ENCODE measurements around the gene SFMBT2. TPM values are rescaled to one million over a fixed set of nuclear protein-coding genes. Genes with fewer than 3 reads are reported as not detected.

SFMBT2 gene
- total and polyA plus RNA-seq, 2 of the 4 experiments (the other 2 are of a cell fraction) = 0.70 to 1.3 TPM

- POLR2A ChIA-PET (ENCODE audit: unreplicated experiment) = no interaction called here
- H3K9ac ChIP-seq (ENCODE audit: low read depth, low read length) = no peak overlapping the region
- TF ChIP-seq POLR2A (IDR thresholded peaks at IDR 0.05; ENCODE audit: low read depth, low read length) (no peak), CHD1 (IDR thresholded peaks at IDR 0.05; ENCODE audit: low read depth, low read length) (no peak), USF2 (IDR thresholded peaks at IDR 0.05; ENCODE audit: low read depth, low read length) (no peak), MXI1 (IDR thresholded peaks at IDR 0.05; ENCODE audit: borderline replicate concordance, low read depth, low read length) (no peak), BHLHE40 (IDR thresholded peaks at IDR 0.05; ENCODE audit: low read depth, low read length) (no peak), NFE2L2 (IDR thresholded peaks at IDR 0.05; ENCODE audit: low read depth, low read length) (no peak)
- in situ Hi-C loops (cut with MboI; ENCODE audit: low sequenced_read_pairs) (no loop called here), dilution Hi-C loops (cut with HindIII; ENCODE audit: low sequenced_read_pairs, unreplicated experiment) (no loop called here), intact Hi-C loops (cut with micrococcal nuclease) (no loop called here)
- H2BK120ac ChIP-seq (ENCODE audit: low read depth, low read length) = no peak overlapping the region
- no peaks in the 10 kb centered on the region for H3K79me1 ChIP-seq (ENCODE audit: low read depth in 1 of 2, low read length in 2 of 2)
- no peaks in the 10 kb centered on the region for H3K27me3 ChIP-seq (ENCODE audit: control insufficient read depth, insufficient read depth, low read length)
- H3K18ac ChIP-seq (ENCODE audit: low read depth, low read length) = no peak overlapping the region
- no peaks in the 10 kb centered on the region for H3K4me1 ChIP-seq (ENCODE audit: control insufficient read depth, insufficient read depth, low read length)
- H2AK9ac ChIP-seq (replicated peaks; ENCODE audit: low read depth, low read length, poor library complexity) = no peak overlapping the region
- no peak overlapping the region for H3K14ac ChIP-seq (replicated peaks; ENCODE audit: low read depth, low read length)
- H3K27ac ChIP-seq (ENCODE audit: insufficient read depth, low read length) = no peak overlapping the region
- no peak overlapping the region for H4K91ac ChIP-seq (ENCODE audit: insufficient read depth, low read depth, low read length)
- H3K4me3 ChIP-seq (ENCODE audit: insufficient read depth, low read depth, low read length) = no peak overlapping the region
- WGBS, 2 experiments (ENCODE audit: extremely low coverage in 2 of 2, insufficient read length in 1 of 2) = 77% methylated on average over 4 of the region's 15 CpGs; no CpG with 5 or more reads in 1 of the 2 experiments
- no peak overlapping the region for H4K5ac ChIP-seq (ENCODE audit: low read depth, low read length)
- no peaks in the 10 kb centered on the region for H3K9me1 ChIP-seq (ENCODE audit: insufficient read depth, low read length)
- CTCF ChIA-PET = interaction anchor here (0.5 kb wide), 1 partner anchor 34 kb away, joined by 3 read pairs; no protein-coding TSS in a partner anchor
- no peak overlapping the region for H2BK5ac ChIP-seq (ENCODE audit: low read depth, low read length, poor library complexity, severe bottlenecking)
- H3K56ac ChIP-seq (ENCODE audit: extremely low read depth, insufficient read depth, low read length) = no peak overlapping the region
- no TSS peak for BruUV-seq (replicated peaks)
- H3K4me2 ChIP-seq (ENCODE audit: low read depth, low read length) = no peak overlapping the region
- no peak overlapping the region for H2AFZ ChIP-seq (replicated peaks; ENCODE audit: low read length, poor library complexity)
- H4K20me1 ChIP-seq (ENCODE audit: insufficient read depth, low read length) = no peaks in the 10 kb centered on the region
- H3K36me3 ChIP-seq (ENCODE audit: control insufficient read depth, insufficient read depth, low read length) = peaks cover 1% of the 10 kb centered on the region; the same call in 1 of the 2 replicates
- no peak overlapping the region for H2BK20ac ChIP-seq (ENCODE audit: low read depth, low read length)
- no peak overlapping the region for H2BK15ac ChIP-seq (ENCODE audit: low read depth, low read length)
- DNase-seq (no peak), ATAC-seq (ENCODE audit: low read depth) (no peak)
- no peak overlapping the region for H3K23ac ChIP-seq (ENCODE audit: low read depth, low read length)
- no peak overlapping the region for H4K8ac ChIP-seq (ENCODE audit: low read depth in 2 of 2, low read length in 2 of 2)
- H3K4ac ChIP-seq (ENCODE audit: low read depth, low read length) = no peak overlapping the region
- H2AK5ac ChIP-seq (ENCODE audit: low read depth, low read length) = no peak overlapping the region
- H3K9me3 ChIP-seq (ENCODE audit: control insufficient read depth, insufficient read depth, low read length) = no peaks in the 10 kb centered on the region
Observed at GRCh38 chr10:7161484-7162250, 249.2 kb downstream of the SFMBT2 start.

Data from IMR-90 (cell line).